WTC11 (cell line): Measurements from ENCODE around the gene AKAP6. TPM values are rescaled to one million over a fixed set of nuclear protein-coding genes. Genes with fewer than 3 reads are reported as not detected.

Source experiments
- ATAC-seq: fragments of 200-7000 bp; cut with Tn5 transposase; 2 replicates; pipeline ENCODE4 v1.10.0; 2021; ENCODE audit warnings: mild to moderate bottlenecking, moderate library complexity
- CTCF ChIA-PET: fragments of 300-600 bp; sonication (Branson Sonifier 250); formaldehyde crosslinking; loops from one replicate; lab custom pipeline; 2021; ENCODE audit warnings: antibody characterized with exemption; lab: Charles Lee
- POLR2A ChIA-PET: fragments of 350-600 bp; sonication (Branson Sonifier 250); formaldehyde crosslinking; loops from one replicate; lab custom pipeline; 2021; ENCODE audit warnings: antibody characterized with exemption; lab: Charles Lee
- DNase-seq: peaks from one replicate; pipeline ENCODE4 v3.0.0; 2021; ENCODE audit warnings: low spot score
- H3K27ac Mint-ChIP-seq: 2 replicates; pipeline ENCODE4 v1.8.0; 2021; ENCODE audit warnings: mixed read lengths
- H3K27me3 Mint-ChIP-seq: 2 replicates; pipeline ENCODE4 v1.8.0; 2021; ENCODE audit warnings: low read depth, mild to moderate bottlenecking, moderate library complexity, mixed read lengths
- H3K36me3 Mint-ChIP-seq: 2 replicates; pipeline ENCODE4 v1.8.0; 2021; ENCODE audit warnings: mixed read lengths
- H3K4me1 Mint-ChIP-seq: 2 replicates; pipeline ENCODE4 v1.8.0; 2022; ENCODE audit warnings: mixed read lengths
- H3K4me3 Mint-ChIP-seq: 2 replicates; pipeline ENCODE4 v1.8.0; 2021; ENCODE audit warnings: mild to moderate bottlenecking, moderate library complexity, mixed read lengths
- H3K9me3 Mint-ChIP-seq: 2 replicates; pipeline ENCODE4 v1.8.0; 2021; ENCODE audit warnings: mixed read lengths
- ATF1 ChIP-seq: sonication (generic); formaldehyde crosslinking; IDR thresholded peaks from 2 replicates; pipeline ENCODE4 v1.8.1; 2023; ENCODE audit warnings: mild to moderate bottlenecking, moderate library complexity, missing genetic modification reagents
- CREM ChIP-seq: sonication (generic); formaldehyde crosslinking; IDR thresholded peaks from 2 replicates; pipeline ENCODE4 v1.8.1; 2022; ENCODE audit warnings: mild to moderate bottlenecking, missing genetic modification reagents, moderate library complexity
- E2F1 ChIP-seq: sonication (generic); formaldehyde crosslinking; IDR thresholded peaks from 2 replicates; pipeline ENCODE4 v1.8.0; 2022; ENCODE audit warnings: mild to moderate bottlenecking, missing genetic modification reagents
- EMX1 ChIP-seq: fragments of 250-450 bp; sonication (Bioruptor Pico); IDR thresholded peaks from 2 replicates; pipeline ENCODE4 v1.8.0; 2021; ENCODE audit warnings: mild to moderate bottlenecking
- ERG ChIP-seq: fragments of 250-450 bp; sonication (Bioruptor Pico); IDR thresholded peaks from 2 replicates; pipeline ENCODE4 v1.8.0; 2021; ENCODE audit warnings: mild to moderate bottlenecking
- ESRRA ChIP-seq: sonication (generic); formaldehyde crosslinking; IDR thresholded peaks from 2 replicates; pipeline ENCODE4 v1.8.1; 2022; ENCODE audit warnings: mild to moderate bottlenecking, missing genetic modification reagents, borderline replicate concordance
- ETV6 ChIP-seq: sonication (generic); formaldehyde crosslinking; IDR thresholded peaks from 2 replicates; pipeline ENCODE4 v1.8.1; 2022; ENCODE audit warnings: mild to moderate bottlenecking, missing genetic modification reagents
- FOXJ3 ChIP-seq: sonication (generic); formaldehyde crosslinking; IDR thresholded peaks from 2 replicates; pipeline ENCODE4 v1.9.0; 2021; ENCODE audit warnings: missing genetic modification reagents, mild to moderate bottlenecking, borderline replicate concordance
- FOXP1 ChIP-seq: sonication (generic); formaldehyde crosslinking; IDR thresholded peaks from 2 replicates; pipeline ENCODE4 v1.8.0; 2022; ENCODE audit warnings: missing genetic modification reagents, mild to moderate bottlenecking, moderate library complexity, borderline replicate concordance
- FOXP4 ChIP-seq: sonication (generic); formaldehyde crosslinking; IDR thresholded peaks from 2 replicates; pipeline ENCODE4 v1.8.0; 2022; ENCODE audit warnings: mild to moderate bottlenecking, missing genetic modification reagents
- HMGA2 ChIP-seq: fragments of 250-450 bp; sonication (Bioruptor Pico); IDR thresholded peaks from 2 replicates; pipeline ENCODE4 v1.4.0; 2021; ENCODE audit warnings: mild to moderate bottlenecking, moderate library complexity
- NFE2L1 ChIP-seq: sonication (generic); formaldehyde crosslinking; IDR thresholded peaks from 2 replicates; pipeline ENCODE4 v1.8.1; 2023; ENCODE audit warnings: missing genetic modification reagents
- NR3C1 ChIP-seq: sonication (generic); formaldehyde crosslinking; conservative IDR thresholded peaks from 2 replicates; pipeline ENCODE4 v1.8.1; 2023; ENCODE audit warnings: low read depth, mild to moderate bottlenecking, missing genetic modification reagents
- PREB ChIP-seq: sonication (generic); formaldehyde crosslinking; IDR thresholded peaks from 2 replicates; pipeline ENCODE4 v1.8.1; 2022; ENCODE audit warnings: mild to moderate bottlenecking, missing genetic modification reagents, moderate library complexity, borderline replicate concordance
- SMAD3 ChIP-seq: sonication (generic); formaldehyde crosslinking; IDR thresholded peaks from 2 replicates; pipeline ENCODE4 v1.8.0; 2022; ENCODE audit warnings: missing genetic modification reagents, mild to moderate bottlenecking, borderline replicate concordance
- TEAD1 ChIP-seq: sonication (generic); formaldehyde crosslinking; IDR thresholded peaks from 2 replicates; pipeline ENCODE4 v1.8.0; 2022; ENCODE audit warnings: mild to moderate bottlenecking, missing genetic modification reagents
- TEAD4 ChIP-seq: sonication (generic); formaldehyde crosslinking; IDR thresholded peaks from 2 replicates; pipeline ENCODE4 v1.8.0; 2022; ENCODE audit warnings: mild to moderate bottlenecking, missing genetic modification reagents
- TP53 ChIP-seq: sonication (generic); formaldehyde crosslinking; IDR thresholded peaks from 2 replicates; pipeline ENCODE4 v1.8.1; 2023; ENCODE audit warnings: mild to moderate bottlenecking, missing genetic modification reagents
- USF2 ChIP-seq: sonication (generic); formaldehyde crosslinking; IDR thresholded peaks from 2 replicates; pipeline ENCODE4 v1.8.1; 2023; ENCODE audit warnings: mild to moderate bottlenecking, missing genetic modification reagents, moderate library complexity
- ZNF121 ChIP-seq: sonication (generic); formaldehyde crosslinking; IDR thresholded peaks from 2 replicates; pipeline ENCODE4 v1.8.0; 2023; ENCODE audit warnings: missing genetic modification reagents
- ZNF232 ChIP-seq: sonication (generic); formaldehyde crosslinking; IDR thresholded peaks from 2 replicates; pipeline ENCODE4 v1.8.0; 2022; ENCODE audit warnings: mild to moderate bottlenecking, missing genetic modification reagents
- ZNF263 ChIP-seq: sonication (generic); formaldehyde crosslinking; IDR thresholded peaks from 2 replicates; pipeline ENCODE4 v1.8.1; 2022; ENCODE audit warnings: low read depth, mild to moderate bottlenecking, moderate library complexity, missing genetic modification reagents
- ZNF512 ChIP-seq: sonication (generic); formaldehyde crosslinking; IDR thresholded peaks from 2 replicates; pipeline ENCODE4 v1.8.1; 2022; ENCODE audit warnings: missing genetic modification reagents, borderline replicate concordance
- ZSCAN18 ChIP-seq: fragments of 250-450 bp; sonication (Bioruptor Pico); IDR thresholded peaks from 2 replicates; pipeline ENCODE4 v2.1.2; 2022; ENCODE audit warnings: mild to moderate bottlenecking, moderate library complexity
- total RNA-seq: library from RNA; stranded (reverse); gene quantifications from 3 replicates; pipeline ENCODE4 v1.2.3, GENCODE V29; 2021

Gene AKAP6
- total RNA-seq, 1 experiment from 2014 or later, result 0.63 TPM

GRCh38 chr14:32802295-32802694 is 473.2 kb downstream of the AKAP6 start (continued):
- TF ChIP-seq PREB, result no peak
- no peak for TF ChIP-seq FOXJ3 (CRISPR knock-in tag)
- no peak for TF ChIP-seq ZNF232 (CRISPR knock-in tag)
- TF ChIP-seq FOXP1, result no peak
- no peak for TF ChIP-seq ZNF263
- no peak for TF ChIP-seq SMAD3

- Mint-ChIP-seq H3K4me3 (no peak overlapping the region), H3K27ac (no peak overlapping the region), H3K9me3 (peaks cover 45% of the 10 kb centered on the region), H3K36me3 (peaks cover 46% of the 10 kb centered on the region), H3K4me1 (peaks cover 31% of the 10 kb centered on the region), H3K27me3 (peaks cover 6% of the 10 kb centered on the region; the same call in 1 of the 2 replicates)
- no peak for TF ChIP-seq ERG (CRISPR knock-in tag)
- no peak for TF ChIP-seq HMGA2 (CRISPR knock-in tag)
- no peak for TF ChIP-seq ZNF232 (CRISPR knock-in tag)
- no peak for TF ChIP-seq NR3C1
- TF ChIP-seq ESRRA, result no peak
- no peak for ATAC-seq
- DNase-seq, result no peak
- ChIA-PET CTCF (no interaction called here), POLR2A (no interaction called here)
Observed at GRCh38 chr14:32805979-32806378, 476.9 kb downstream of the AKAP6 start.

- Mint-ChIP-seq H3K9me3 (peaks cover 25% of the 10 kb centered on the region), H3K36me3 (peaks cover 27% of the 10 kb centered on the region), H3K4me1 (peaks cover 52% of the 10 kb centered on the region), H3K4me3 (no peak overlapping the region), H3K27me3 (peaks cover 6% of the 10 kb centered on the region; the same call in 1 of the 2 replicates), H3K27ac (no peak overlapping the region)
- DNase-seq (no peak), ATAC-seq (no peak)
- CTCF ChIA-PET, result no interaction called here
- TF ChIP-seq TEAD4 (CRISPR knock-in tag), result no peak
- TF ChIP-seq SMAD3, result no peak
- TF ChIP-seq CREM (CRISPR knock-in tag), result no peak
- no peak for TF ChIP-seq TP53 (CRISPR knock-in tag)
- TF ChIP-seq USF2 (CRISPR knock-in tag), result no peak
- TF ChIP-seq ZNF512 (CRISPR knock-in tag), result no peak
- no peak for TF ChIP-seq ZSCAN18 (CRISPR knock-in tag)
- no peak for TF ChIP-seq NFE2L1 (CRISPR knock-in tag)
- TF ChIP-seq E2F1 (CRISPR knock-in tag), result no peak
- TF ChIP-seq ETV6 (CRISPR knock-in tag), result no peak
- TF ChIP-seq FOXP4 (CRISPR knock-in tag), result no peak
- TF ChIP-seq ZNF121 (CRISPR knock-in tag), result no peak
- TF ChIP-seq TEAD1 (CRISPR knock-in tag), result no peak
- TF ChIP-seq ATF1 (CRISPR knock-in tag), result no peak
- no peak for TF ChIP-seq EMX1
- POLR2A ChIA-PET, result interaction anchor here (0.6 kb wide), 1 partner anchor 1160 kb away, joined by 3 read pairs; no protein-coding TSS in a partner anchor
Observed at GRCh38 chr14:32808644-32809043, 479.5 kb downstream of the AKAP6 start.
